Measurements from ENCODE around the gene TIGD4.

TIGD4 gene

DNA sequence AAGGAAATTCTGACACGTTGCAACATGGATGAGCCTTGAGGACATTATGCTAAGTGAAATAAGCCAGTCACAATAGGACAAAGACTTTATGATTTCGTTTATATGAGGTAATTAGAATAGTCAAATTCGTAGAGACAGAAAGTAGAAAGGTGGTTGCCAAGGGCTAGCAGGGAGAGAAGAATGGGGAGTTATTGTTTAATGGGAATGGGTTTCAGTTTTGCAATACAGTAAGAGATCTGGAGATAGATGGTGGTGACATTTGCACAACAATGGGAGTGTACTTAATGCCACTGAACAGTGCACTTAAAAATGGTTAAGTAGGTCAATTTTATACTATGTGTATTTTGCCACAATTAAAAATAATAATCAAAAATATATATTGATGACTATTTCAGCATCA, 56.3 kb downstream of the TIGD4 start:
- no peak for TF ChIP-seq EZH2 (IDR thresholded peaks at IDR 0.05; ENCODE audit: borderline replicate concordance, low read length)
- TF ChIP-seq, protein P1, sequence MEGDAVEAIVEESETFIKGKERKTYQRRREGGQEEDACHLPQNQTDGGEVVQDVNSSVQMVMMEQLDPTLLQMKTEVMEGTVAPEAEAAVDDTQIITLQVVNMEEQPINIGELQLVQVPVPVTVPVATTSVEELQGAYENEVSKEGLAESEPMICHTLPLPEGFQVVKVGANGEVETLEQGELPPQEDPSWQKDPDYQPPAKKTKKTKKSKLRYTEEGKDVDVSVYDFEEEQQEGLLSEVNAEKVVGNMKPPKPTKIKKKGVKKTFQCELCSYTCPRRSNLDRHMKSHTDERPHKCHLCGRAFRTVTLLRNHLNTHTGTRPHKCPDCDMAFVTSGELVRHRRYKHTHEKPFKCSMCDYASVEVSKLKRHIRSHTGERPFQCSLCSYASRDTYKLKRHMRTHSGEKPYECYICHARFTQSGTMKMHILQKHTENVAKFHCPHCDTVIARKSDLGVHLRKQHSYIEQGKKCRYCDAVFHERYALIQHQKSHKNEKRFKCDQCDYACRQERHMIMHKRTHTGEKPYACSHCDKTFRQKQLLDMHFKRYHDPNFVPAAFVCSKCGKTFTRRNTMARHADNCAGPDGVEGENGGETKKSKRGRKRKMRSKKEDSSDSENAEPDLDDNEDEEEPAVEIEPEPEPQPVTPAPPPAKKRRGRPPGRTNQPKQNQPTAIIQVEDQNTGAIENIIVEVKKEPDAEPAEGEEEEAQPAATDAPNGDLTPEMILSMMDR (IDR thresholded peaks at IDR 0.05; ENCODE audit: low read length), result no peak
- Histone ChIP-seq H3K27ac (ENCODE audit: low read depth, low read length, poor library complexity, severe bottlenecking) (no peak overlapping the region), H3F3A (ENCODE audit: insufficient read depth, low read length) (no peaks in the 10 kb centered on the region), H3K4me1 (ENCODE audit: insufficient read depth, low read length, severe bottlenecking) (peaks cover 2% of the 10 kb centered on the region), H3K4me2 (ENCODE audit: low read length) (no peak overlapping the region), H3K27me3 (ENCODE audit: insufficient read depth, low read length) (no peaks in the 10 kb centered on the region), H3K79me2 (ENCODE audit: insufficient read depth, low read length) (no peaks in the 10 kb centered on the region), H3K9ac (ENCODE audit: low read length) (no peak overlapping the region), H3K9me3 (ENCODE audit: low read length) (no peaks in the 10 kb centered on the region), H4K20me1 (ENCODE audit: insufficient read depth, low read length) (no peaks in the 10 kb centered on the region), H3K9me2 (ENCODE audit: low read depth, low read length) (no peaks in the 10 kb centered on the region), H3K36me3 (ENCODE audit: insufficient read depth, low read length) (no peaks in the 10 kb centered on the region; the same call in 1 of the 2 replicates), H2AFZ (ENCODE audit: low read length) (no peak overlapping the region), H3K4me3 (ENCODE audit: low read depth, low read length, poor library complexity, severe bottlenecking) (no peak overlapping the region)

- no peak overlapping the region for H3K27ac ChIP-seq (ENCODE audit: low read depth, low read length, poor library complexity, severe bottlenecking)
- H3K4me1 ChIP-seq (ENCODE audit: insufficient read depth, low read length, severe bottlenecking), result no peaks in the 10 kb centered on the region
- H2AFZ ChIP-seq (ENCODE audit: low read length), result no peak overlapping the region
- H4K20me1 ChIP-seq (ENCODE audit: insufficient read depth, low read length), result no peaks in the 10 kb centered on the region
- H3K36me3 ChIP-seq (ENCODE audit: insufficient read depth, low read length), result no peaks in the 10 kb centered on the region; the same call in 1 of the 2 replicates
- H3K4me2 ChIP-seq (ENCODE audit: low read length), result no peak overlapping the region
- H3K79me2 ChIP-seq (ENCODE audit: insufficient read depth, low read length), result no peaks in the 10 kb centered on the region
- peaks cover 8% of the 10 kb centered on the region; the same call in 1 of the 2 replicates for H3K9me3 ChIP-seq (ENCODE audit: low read length)
- TF ChIP-seq, protein P1 (IDR thresholded peaks at IDR 0.05; ENCODE audit: low read length), result no peak
- no peak for TF ChIP-seq EZH2 (IDR thresholded peaks at IDR 0.05; ENCODE audit: borderline replicate concordance, low read length)
- no peaks in the 10 kb centered on the region for H3F3A ChIP-seq (ENCODE audit: insufficient read depth, low read length)
- no peaks in the 10 kb centered on the region for H3K27me3 ChIP-seq (ENCODE audit: insufficient read depth, low read length)
- no peaks in the 10 kb centered on the region for H3K9me2 ChIP-seq (ENCODE audit: low read depth, low read length)
- no peak overlapping the region for H3K4me3 ChIP-seq (ENCODE audit: low read depth, low read length, poor library complexity, severe bottlenecking)
- no peak overlapping the region for H3K9ac ChIP-seq (ENCODE audit: low read length)
Measured at GRCh38 chr4:152719801-152720556, 59.6 kb downstream of the TIGD4 start.
